Upper lobe of right lung (tissue), 1 donor: ENCODE measurements around the gene NGFR. TPM values are rescaled to one million over a fixed set of nuclear protein-coding genes. Genes with fewer than 3 reads are reported as not detected.
"Not testable (repeated sequence)": the region's sequence is repeated elsewhere in the genome, so short reads cannot be mapped to it uniquely, and the experiment has no call there.

Experiments used
- ATAC-seq: fragments of 200-7000 bp; cut with Tn5 transposase; one replicate; pipeline ENCODE4 v1.9.1; 2020; ENCODE audit warnings: mild to moderate bottlenecking, moderate library complexity
- DNase-seq: peaks from one replicate; pipeline ENCODE4 v3.0.0-alpha.2; 2020
- H3K27ac ChIP-seq: fragments of 200-600 bp; one replicate; pipeline ENCODE4 v1.8.0; 2022
- H3K27me3 ChIP-seq: fragments of 200-600 bp; one replicate; pipeline ENCODE4 v1.8.0; 2022; ENCODE audit warnings: mild to moderate bottlenecking
- H3K36me3 ChIP-seq: fragments of 200-600 bp; one replicate; pipeline ENCODE4 v1.8.0; 2022
- H3K4me1 ChIP-seq: fragments of 200-600 bp; one replicate; pipeline ENCODE4 v1.8.0; 2022
- H3K4me3 ChIP-seq: fragments of 200-600 bp; one replicate; pipeline ENCODE4 v1.8.0; 2022; ENCODE audit warnings: mild to moderate bottlenecking
- H3K9me3 ChIP-seq: fragments of 200-600 bp; one replicate; pipeline ENCODE4 v1.8.0; 2022
- intact Hi-C: fragments of 100-400 bp; cut with DNase I; formaldehyde crosslinking; loops from one replicate; pipeline ENCODE4 v1.11.0; 2022
- total RNA-seq: library from RNA; stranded (reverse); fragmentation: NEBNext Ultra II Directional; extraction: Animal tissue kit (Norgen Biotek cat#: 25700); gene quantifications from one replicate; pipeline ENCODE4 v1.2.1, GENCODE V29; 2021
- TF ChIP-seq, protein P1 (sequence below): fragments of 200-600 bp; IDR thresholded peaks from one replicate; pipeline ENCODE4 v1.8.0; 2022; ENCODE audit warnings: antibody characterized with exemption
- donor health status: DM: no; HTN: yes; CAD: no; lungs with severe emphysema.

Gene NGFR
- total RNA-seq, 1 donor from 2014 or later: 0.78 TPM

DNA sequence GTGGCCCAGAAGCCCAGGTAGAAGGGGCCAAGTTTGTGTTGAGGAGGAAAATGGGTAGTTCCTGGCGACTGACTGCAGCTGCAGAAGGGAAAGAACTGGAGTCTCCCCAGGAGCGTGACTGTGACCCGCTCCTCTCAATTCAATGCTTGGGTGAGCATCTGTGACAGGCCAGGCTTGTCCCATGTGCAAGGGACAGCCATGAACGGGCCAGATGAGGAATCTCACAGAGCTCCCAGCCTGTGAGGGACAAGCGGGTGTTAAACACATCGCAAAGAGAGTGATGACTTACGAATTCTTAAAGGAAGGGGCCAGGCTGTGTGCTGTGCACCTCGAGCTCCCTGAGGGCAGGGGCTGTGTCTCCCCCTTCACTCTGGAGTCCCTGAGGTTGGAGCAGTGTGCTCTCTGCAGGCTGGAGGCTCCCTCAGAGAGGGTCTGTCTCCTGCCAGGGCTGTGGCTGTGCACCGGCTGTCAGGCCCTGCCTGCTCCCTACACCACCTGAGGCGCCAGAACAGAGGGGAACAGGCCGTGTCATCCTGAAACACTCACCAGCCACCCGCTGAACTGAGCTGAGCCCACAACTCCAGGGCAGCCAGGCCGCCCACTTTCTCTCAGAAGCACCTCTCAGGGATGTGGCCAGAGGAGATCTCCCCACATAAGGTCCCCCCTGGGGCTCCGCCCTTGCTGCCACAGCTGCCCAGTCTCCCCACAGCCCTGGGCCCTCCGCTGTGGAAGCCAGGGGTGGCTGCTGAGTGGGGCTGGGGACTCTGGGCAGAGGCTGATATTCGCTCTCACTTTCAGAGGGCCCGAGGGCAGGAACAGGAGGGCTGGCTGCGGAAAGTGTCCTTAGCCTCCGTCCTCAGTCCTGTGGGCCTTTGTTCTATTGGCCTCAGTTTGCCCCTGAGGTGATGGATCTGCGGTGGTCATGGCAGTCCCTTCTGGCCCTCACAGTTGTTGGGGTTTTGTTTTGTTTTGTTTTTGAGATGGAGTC is 54.9 kb downstream of the NGFR start:
- TF ChIP-seq, protein P1, sequence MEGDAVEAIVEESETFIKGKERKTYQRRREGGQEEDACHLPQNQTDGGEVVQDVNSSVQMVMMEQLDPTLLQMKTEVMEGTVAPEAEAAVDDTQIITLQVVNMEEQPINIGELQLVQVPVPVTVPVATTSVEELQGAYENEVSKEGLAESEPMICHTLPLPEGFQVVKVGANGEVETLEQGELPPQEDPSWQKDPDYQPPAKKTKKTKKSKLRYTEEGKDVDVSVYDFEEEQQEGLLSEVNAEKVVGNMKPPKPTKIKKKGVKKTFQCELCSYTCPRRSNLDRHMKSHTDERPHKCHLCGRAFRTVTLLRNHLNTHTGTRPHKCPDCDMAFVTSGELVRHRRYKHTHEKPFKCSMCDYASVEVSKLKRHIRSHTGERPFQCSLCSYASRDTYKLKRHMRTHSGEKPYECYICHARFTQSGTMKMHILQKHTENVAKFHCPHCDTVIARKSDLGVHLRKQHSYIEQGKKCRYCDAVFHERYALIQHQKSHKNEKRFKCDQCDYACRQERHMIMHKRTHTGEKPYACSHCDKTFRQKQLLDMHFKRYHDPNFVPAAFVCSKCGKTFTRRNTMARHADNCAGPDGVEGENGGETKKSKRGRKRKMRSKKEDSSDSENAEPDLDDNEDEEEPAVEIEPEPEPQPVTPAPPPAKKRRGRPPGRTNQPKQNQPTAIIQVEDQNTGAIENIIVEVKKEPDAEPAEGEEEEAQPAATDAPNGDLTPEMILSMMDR: no peak
- intact Hi-C loops: loop anchor here (10.0 kb wide), 3 partner anchors 55 to 225 kb away; partner anchors contain the start of gene NGFR
- DNase-seq (peak; percentile 57), ATAC-seq (no peak)
- H3K9me3 ChIP-seq: no peaks in the 10 kb centered on the region
- peaks cover 4% of the 10 kb centered on the region for H3K27me3 ChIP-seq
- no peaks in the 10 kb centered on the region for H3K4me1 ChIP-seq
- H3K4me3 ChIP-seq: no peak overlapping the region
- H3K36me3 ChIP-seq: no peaks in the 10 kb centered on the region
- H3K27ac ChIP-seq: no peak overlapping the region

- H3K27ac ChIP-seq, H3K36me3 ChIP-seq, ATAC-seq, H3K9me3 ChIP-seq, DNase-seq, H3K27me3 ChIP-seq, H3K4me1 ChIP-seq, H3K4me3 ChIP-seq: not testable (repeated sequence)
- intact Hi-C loops: loop anchor here (10.0 kb wide), 2 partner anchors 116 to 224 kb away; no protein-coding TSS in a partner anchor
Measured at GRCh38 chr17:49550764-49551163, 55.7 kb downstream of the NGFR start.

- Histone ChIP-seq H3K36me3 (no peaks in the 10 kb centered on the region), H3K4me1 (peaks cover 5% of the 10 kb centered on the region), H3K4me3 (no peak overlapping the region), H3K27me3 (peaks cover 4% of the 10 kb centered on the region), H3K9me3 (no peaks in the 10 kb centered on the region), H3K27ac (no peak overlapping the region)
- ATAC-seq (no peak), DNase-seq (no peak)
- intact Hi-C loops: loop anchor here (10.0 kb wide), 2 partner anchors 117 to 223 kb away; no protein-coding TSS in a partner anchor
- TF ChIP-seq, protein P1: no peak
Measured at GRCh38 chr17:49551221-49552069, 56.4 kb downstream of the NGFR start.

- peak; percentile 60 for DNase-seq
- intact Hi-C loops: loop anchor here (10.0 kb wide), 2 partner anchors 117 to 223 kb away; no protein-coding TSS in a partner anchor
Measured at GRCh38 chr17:49552070-49552751, 57.1 kb downstream of the NGFR start.

GRCh38 chr17:49553676-49554335 is 58.7 kb downstream of the NGFR start:
- DNase-seq: no peak
- intact Hi-C loops: loop anchor here (10.0 kb wide), 2 partner anchors 119 to 221 kb away; no protein-coding TSS in a partner anchor
- no peak for ATAC-seq
- TF ChIP-seq, protein P1: no peak
- Histone ChIP-seq H3K9me3 (no peaks in the 10 kb centered on the region), H3K4me1 (peaks cover 6% of the 10 kb centered on the region), H3K27me3 (peaks cover 11% of the 10 kb centered on the region), H3K4me3 (no peak overlapping the region), H3K36me3 (no peaks in the 10 kb centered on the region), H3K27ac (no peak overlapping the region)

More at GRCh38 chr17:49552070-49552751, 57.1 kb downstream of the NGFR start:
- Histone ChIP-seq H3K27ac (no peak overlapping the region), H3K9me3 (no peaks in the 10 kb centered on the region), H3K36me3 (no peaks in the 10 kb centered on the region), H3K4me3 (no peak overlapping the region), H3K27me3 (peaks cover 6% of the 10 kb centered on the region), H3K4me1 (peaks cover 6% of the 10 kb centered on the region)
- TF ChIP-seq, protein P1: no peak
- no peak for ATAC-seq
